Measurements from ENCODE around the gene EBP.

The EBP gene

DNA sequence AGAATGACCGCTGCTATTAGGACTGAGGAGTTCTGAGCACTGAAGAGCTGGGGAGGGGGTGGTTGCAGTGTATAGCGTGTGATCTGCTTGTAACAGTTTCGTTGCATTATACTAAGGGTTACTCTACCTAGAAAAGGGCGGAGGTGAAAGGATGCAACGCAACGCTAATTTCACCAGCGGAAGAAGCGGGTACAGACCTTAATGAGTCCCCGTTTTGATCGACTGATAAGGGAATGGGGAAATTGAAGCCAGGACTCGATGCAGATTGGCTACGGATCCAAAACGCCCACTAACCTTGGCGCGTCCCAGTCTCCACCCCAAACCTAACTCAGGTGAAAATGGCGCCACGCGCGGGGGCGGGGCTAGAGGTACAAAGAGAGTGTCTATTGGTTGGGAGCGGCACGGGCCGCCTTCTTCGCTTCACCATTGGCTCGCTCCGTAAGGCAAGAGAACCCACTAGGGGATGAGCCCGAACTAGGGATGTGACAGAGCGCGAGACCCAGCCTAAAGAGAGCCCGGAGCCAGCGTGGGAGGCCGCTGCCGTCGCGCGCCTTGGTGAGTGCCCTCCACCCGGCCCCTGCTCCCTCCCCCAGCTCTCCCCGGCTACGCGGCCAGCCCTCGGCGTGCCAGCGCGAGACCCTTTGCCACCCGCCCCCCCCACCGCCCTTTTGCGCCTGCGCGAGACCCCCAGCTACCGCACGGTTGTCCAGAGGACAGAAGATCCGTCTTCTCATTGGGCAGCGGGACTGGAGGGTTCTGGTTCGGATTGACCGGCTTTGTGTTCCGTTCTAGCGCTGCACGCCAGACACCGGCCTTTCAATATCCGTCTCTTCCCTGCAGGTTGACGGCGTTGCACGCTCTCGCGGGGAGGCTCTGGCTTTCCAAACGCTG is at the start of gene EBP:
Gene EBP, plus strand, starts transcription at position 456 of the 891 bp plus-strand sequence. CDS start 1,964 bp downstream, outside the sequence.
- peak; percentile 95 for DNase-seq

- no peak for DNase-seq
Observed at GRCh38 chrX:48472225-48472624, 49.4 kb upstream of the EBP start.

DNA sequence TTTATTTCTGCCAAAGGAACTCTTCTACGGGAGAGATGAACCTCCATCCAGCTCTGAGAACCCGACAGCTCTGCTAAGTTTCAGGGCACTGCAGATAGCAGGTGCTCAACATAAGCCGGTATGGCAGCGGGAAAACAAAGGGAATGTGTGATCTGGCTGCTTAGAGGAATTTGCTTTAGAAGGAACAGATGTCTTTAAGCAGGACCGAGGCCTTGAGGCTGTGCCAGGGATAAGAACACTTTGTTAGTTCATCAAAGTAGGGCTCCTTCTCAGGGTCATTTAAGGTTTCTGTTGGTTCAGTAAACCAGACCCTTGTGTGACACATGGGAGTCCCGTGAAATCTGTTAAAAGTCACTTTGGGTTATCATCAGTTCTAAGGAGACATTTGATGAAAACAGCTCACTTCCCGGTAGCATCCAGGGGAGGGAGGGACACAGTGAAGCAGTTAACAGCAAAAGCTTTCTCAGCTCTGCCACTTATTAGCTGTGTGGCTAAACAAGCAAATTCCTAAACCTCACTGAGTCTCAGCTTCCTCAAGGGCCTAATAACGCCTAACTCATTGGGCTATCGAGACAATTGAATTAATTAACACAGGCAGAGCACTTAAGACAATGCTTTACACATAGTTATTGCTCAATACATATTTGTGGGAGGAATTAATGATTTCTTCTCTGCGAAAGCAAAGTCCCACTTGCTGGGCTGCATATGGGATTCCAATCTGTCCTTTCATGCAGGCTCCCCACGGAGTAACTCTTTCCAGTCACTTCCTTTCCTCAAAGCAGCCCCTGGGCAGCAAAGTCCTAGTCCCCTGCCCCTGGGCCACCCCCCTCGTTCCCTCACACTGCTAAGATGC is 48.5 kb upstream of the EBP start:
- no peak for DNase-seq

GRCh38 chrX:48473704-48473990 is 48.0 kb upstream of the EBP start:
- no peak for DNase-seq

DNA sequence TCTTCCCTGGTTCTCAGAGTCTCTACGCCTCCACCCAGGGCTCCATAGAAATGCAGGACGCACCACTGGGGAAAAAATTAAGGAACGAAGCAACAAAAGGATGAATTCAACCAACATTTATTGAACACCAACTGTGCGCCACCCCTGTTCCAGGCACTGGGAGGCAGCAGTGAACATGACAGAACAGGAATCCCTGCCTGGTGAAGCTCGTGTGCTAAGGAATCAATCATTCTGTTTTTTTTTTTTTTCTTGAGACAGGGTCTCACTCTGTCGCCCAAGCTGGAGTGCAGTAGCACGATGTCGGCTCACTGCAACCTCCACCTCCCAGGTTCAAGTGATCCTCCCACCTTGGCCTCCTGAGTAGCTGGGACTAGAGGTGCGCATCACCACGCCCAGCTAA is 47.5 kb upstream of the EBP start:
- peak in 1 of 2 experiments; percentile 29 for DNase-seq

GRCh38 chrX:48474581-48474980 is 47.0 kb upstream of the EBP start:
- DNase-seq, result no peak

GRCh38 chrX:48475296-48475695 is 46.3 kb upstream of the EBP start:
- no peak for DNase-seq

- DNase-seq, result peak; percentile 81 to 85
Observed at GRCh38 chrX:48475774-48476577, 45.6 kb upstream of the EBP start, which contains the start of gene FTSJ1. FTSJ1 (plus strand) TSS chrX:48476199; CDS start chrX:48478048, 1,849 bp downstream.

DNA sequence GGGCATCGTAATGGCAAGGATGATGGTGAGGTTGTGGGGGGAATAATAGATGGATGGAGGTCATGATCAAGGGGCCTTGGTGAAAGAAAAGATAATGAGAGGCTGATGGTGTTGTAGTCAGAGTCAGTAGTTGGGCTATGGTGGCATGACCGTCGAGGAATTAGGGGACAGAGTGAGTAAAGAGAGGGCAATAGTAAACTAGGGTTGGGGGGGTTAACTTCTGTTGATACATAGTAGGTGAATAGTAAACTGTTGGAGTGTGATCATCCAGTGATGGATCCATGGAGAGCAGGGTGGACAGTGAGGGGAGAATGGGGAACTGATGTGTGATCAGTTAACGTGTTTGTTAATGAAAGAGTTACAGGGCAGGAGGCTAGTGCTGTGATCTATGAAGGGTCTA is 44.7 kb upstream of the EBP start:
- DNase-seq, result no peak

DNA sequence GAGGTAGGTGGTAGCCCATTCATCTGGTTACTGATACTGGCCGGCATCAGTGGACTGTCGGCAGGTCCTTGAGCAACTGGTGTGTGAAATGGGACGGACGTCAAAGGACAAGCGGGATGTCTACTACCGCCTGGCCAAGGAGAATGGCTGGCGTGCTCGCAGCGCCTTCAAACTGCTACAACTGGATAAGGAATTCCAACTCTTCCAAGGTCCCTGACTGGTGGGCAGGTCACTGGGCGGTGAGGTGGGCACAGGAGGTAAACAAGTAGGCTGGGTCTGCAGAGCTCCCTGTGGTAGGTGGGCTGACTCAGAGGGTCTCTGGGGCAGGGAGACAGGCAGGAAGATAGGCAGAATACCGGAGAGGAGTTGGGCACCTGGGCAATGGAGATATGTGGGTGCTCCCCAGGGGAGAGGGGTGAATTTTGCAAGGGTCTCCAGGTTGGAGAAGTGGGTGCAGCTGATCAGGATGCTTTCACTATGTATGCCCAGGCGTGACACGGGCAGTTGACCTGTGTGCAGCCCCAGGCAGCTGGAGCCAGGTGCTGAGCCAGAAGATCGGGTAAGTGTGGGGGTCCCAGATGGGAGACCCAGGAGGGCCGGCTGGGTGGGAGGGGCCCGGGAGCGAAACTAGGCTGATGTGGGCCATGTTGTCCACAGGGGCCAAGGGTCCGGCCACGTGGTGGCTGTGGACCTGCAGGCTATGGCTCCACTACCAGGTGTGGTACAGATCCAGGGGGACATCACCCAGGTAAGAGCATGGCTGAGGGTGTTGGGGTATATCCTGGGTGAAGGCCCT is 43.5 kb upstream of the EBP start:
- no peak for DNase-seq

- no peak for DNase-seq
Observed at GRCh38 chrX:48478806-48479205, 42.8 kb upstream of the EBP start.

- no peak for DNase-seq
Observed at GRCh38 chrX:48480142-48480541, 41.5 kb upstream of the EBP start.

GRCh38 chrX:48480583-48480982 is 41.0 kb upstream of the EBP start:
- DNase-seq, result no peak

- no peak for DNase-seq
Observed at GRCh38 chrX:48482526-48482925, 39.1 kb upstream of the EBP start.

DNA sequence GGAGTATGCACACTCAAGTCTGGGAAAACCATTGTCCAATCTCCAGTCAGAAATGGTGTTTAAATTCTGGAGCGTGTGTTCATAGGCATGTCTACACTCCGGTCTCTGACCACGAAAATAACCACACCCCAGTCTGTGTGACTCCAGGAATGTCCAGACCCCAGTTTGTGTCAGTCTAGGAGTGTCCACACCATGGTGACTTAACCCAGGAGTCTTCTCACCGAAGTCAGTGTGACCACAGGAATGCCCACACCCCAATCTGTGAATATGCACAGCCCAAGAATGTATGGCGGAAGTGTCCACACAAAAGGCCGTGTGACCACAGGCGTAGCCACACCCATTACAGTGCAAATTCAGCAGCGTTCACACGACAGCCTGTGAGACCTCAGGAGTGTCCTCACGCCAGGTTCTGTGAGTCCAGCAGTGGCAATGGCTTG is 34.2 kb upstream of the EBP start:
- no peak for DNase-seq

DNA sequence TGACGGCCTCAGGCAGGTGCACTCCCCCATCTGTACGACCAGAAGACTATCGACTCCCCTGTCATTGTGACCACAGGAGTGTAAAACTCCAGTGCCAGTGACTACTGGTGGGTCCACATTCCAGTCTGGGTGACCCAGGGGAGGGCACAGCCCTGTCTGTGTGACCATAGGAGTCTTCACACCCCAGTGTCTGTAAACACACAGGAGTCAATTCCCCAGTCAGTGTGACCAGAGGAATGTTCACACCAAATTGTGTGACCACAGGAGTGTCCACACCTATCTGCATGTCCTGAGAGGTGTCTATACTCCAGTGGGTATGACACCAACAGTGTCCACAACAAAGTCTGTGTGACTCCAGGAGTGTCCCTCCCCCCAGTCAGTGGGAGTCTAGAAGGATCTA is 33.6 kb upstream of the EBP start:
- DNase-seq, result no peak

- DNase-seq, result no peak
Observed at GRCh38 chrX:48489296-48489695, 32.3 kb upstream of the EBP start.

- no peak for DNase-seq
Observed at GRCh38 chrX:48489892-48490291, 31.7 kb upstream of the EBP start.

DNA sequence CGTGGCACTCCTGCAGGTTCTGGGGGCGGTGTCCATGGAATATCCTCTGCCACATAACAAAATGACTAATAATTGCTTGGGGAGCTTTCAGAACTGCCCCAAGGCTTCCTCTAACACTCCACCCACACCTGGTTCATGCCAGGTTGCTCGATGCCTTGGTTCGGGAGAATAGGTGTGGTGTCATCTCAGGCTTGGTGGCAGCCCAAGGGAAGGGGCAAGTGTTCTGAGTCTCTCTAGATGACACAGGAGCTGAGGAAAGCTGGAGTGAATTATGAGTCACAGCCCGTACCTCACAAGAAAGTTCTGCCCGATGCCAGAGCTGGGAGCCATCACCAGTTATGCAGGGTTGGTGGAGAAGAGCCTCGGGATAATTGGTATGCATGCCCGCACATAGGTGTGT is 30.9 kb upstream of the EBP start:
- DNase-seq, result no peak

DNA sequence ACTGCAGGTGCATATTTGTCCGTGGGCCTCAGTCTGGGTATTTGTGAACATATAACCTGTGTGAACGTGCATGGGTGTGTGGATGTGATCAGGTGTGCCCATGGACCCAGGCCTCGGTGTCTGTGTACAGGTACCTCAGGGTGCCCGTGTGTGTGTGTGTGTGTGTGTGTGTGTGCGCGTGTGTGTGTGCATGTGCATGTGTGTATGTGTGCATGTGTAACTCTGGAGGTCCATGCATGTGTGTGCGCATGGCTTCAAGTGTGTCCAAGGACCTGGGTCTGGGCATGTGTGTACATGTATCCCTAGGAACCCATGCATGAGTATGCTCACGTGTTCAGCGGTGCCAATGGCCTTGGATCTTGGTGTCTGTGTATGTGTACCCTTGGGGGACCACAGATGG is 29.8 kb upstream of the EBP start:
- DNase-seq, result no peak

DNA sequence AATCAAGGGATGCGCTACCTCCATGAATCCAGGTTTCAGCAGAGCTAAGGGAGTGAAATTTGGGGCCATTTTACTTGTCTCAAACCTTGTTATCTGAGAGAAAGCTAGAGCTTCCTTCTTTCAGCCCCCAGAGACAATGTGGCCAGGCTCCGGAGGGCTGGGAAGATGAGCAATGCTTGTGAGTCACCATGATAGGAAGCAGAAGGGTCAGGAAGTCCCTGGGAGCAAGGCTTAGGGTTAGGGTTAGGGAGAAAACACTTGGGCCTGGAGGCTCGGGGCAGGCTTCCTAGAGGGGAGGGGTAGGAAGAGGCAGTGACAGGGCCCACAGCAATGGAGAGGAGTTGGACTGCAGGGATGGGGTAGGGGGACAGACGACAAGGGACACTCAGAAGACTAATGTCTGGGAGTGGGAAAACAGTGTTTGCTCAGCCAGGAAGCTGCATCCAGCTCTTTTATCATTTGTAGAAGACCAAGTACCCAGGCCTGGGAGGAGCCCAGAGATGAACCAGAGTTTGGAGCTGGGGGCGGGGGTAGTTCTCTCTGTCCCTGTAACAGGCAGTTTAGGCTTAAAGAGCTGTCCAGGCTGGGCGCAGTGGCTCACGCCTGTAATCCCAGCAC is 29.2 kb upstream of the EBP start:
- no peak for DNase-seq

DNA sequence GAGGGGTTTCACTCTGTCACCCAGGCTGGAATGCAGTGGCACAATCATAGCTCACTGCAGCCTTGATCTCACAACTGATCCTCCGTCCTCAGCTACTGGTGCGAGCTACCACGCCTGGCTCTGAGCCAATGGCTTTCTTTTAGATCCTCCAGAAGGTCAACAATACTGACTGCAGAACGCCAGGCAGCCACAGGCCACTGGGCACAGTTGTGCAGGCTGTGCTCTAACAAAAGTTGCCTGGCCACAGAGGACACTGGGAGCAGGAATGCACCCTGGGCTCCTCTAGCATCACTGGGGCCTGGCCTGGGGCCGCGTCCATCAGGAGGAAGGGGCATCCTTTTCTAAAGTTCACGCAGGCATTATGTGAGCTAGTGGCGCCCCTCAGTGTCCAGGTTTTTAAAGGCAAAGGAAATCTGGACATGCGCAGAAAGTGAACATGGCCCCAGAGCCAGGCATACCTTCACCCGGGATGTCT is 27.7 kb upstream of the EBP start:
- DNase-seq, result peak; percentile 21 to 29
